Transverse colon (tissue), 4 donors: ENCODE measurements around the gene NDST4. TPM values are rescaled to one million over a fixed set of nuclear protein-coding genes. Genes with fewer than 3 reads are reported as not detected.

Source experiments
- DNase-seq: peaks from one replicate; pipeline ENCODE4 v3.0.0-alpha.2; 2019
- H3K27ac ChIP-seq, 4 donors: fragments of 200-600 bp; sonication (generic); 2 replicates each; pipeline ENCODE4 v1.5.1; 2016 to 2018; ENCODE audit warnings: inconsistent platforms in 4 of 4
- H3K27me3 ChIP-seq: fragments of 200-600 bp; sonication (generic); 2 replicates; pipeline ENCODE4 v1.5.1; 2017; ENCODE audit warnings: inconsistent platforms
- H3K36me3 ChIP-seq, 4 donors: fragments of 200-600 bp; sonication (generic); 2 replicates each; pipeline ENCODE4 v1.5.1; 2017 to 2019; ENCODE audit warnings: inconsistent platforms in 4 of 4
- H3K4me1 ChIP-seq, 4 donors: fragments of 200-600 bp; sonication (generic); 2 replicates each; pipeline ENCODE4 v1.5.1; 2017 to 2020; ENCODE audit warnings: inconsistent platforms in 4 of 4
- H3K4me3 ChIP-seq, 4 donors: fragments of 200-600 bp; sonication (generic); 1 replicate in 1 of 4; 2 replicates in 3 of 4; pipeline versions ENCODE4 v1.5.1 to v1.6.1; 2017 to 2019; ENCODE audit warnings: inconsistent platforms in 4 of 4
- H3K9me3 ChIP-seq, 2 donors: fragments of 200-600 bp; sonication (generic); 2 replicates each; pipeline ENCODE4 v1.5.1; 2017 to 2019; ENCODE audit warnings: inconsistent platforms in 2 of 2
- CTCF ChIP-seq, 5 experiments: fragments of 200-600 bp in 3 of 5; fragments of 450-650 bp in 2 of 5; sonication (generic) in 3 of 5; IDR thresholded peaks; 1 replicate in 2 of 5; 2 replicates in 3 of 5; pipeline ENCODE4 v1.5.1; 2016 to 2017; ENCODE audit warnings: antibody characterized with exemption in 5 of 5, inconsistent platforms in 3 of 5, mild to moderate bottlenecking in 2 of 5, moderate library complexity in 1 of 5
- EP300 ChIP-seq: sonication (generic); formaldehyde crosslinking; IDR thresholded peaks from one replicate; pipeline ENCODE4 v1.6.1; 2017; ENCODE audit warnings: antibody characterized with exemption, low read depth
- POLR2A ChIP-seq: fragments of 450-650 bp; IDR thresholded peaks from one replicate; pipeline ENCODE4 v1.6.1; 2016; ENCODE audit warnings: antibody characterized with exemption, mild to moderate bottlenecking, moderate library complexity
- POLR2AphosphoS5 ChIP-seq, 3 donors: sonication (generic); formaldehyde crosslinking; IDR thresholded peaks; one replicate each; pipeline ENCODE4 v1.6.1; 2016; ENCODE audit warnings: antibody characterized with exemption in 3 of 3
- WGBS, 2 donors: methylation state at CpG; one replicate each; pipeline ENCODE4 v1.1.5; 2018; ENCODE audit warnings: low coverage in 1 of 2; 5-methylcytosine and 5-hydroxymethylcytosine counted together
- in situ Hi-C, 4 donors: fragments of 200-750 bp; cut with MboI; loops; one replicate each; pipeline versions ENCODE4 v1.15.0 to v1.15.1; 2017; ENCODE audit warnings: low sequenced_read_pairs in 3 of 4, low pct_ligation_motif_present in 1 of 4, low pct_unique_long_range_greater_than_20kb in 1 of 4
- intact Hi-C: fragments of 100-400 bp; cut with DNase I; formaldehyde crosslinking; loops from one replicate; pipeline ENCODE4 v1.15.1; 2023; ENCODE audit warnings: low total_unique reads
- total RNA-seq, 4 donors: library from RNA; depleted of rRNA; stranded (reverse); fragments of >200 nt; gene quantifications; one replicate each; pipeline ENCODE4 v1.1.0, GENCODE V29; 2016

NDST4 gene
- total RNA-seq, 4 donors from 2014 or later = 0.14 TPM; not detected in 3

GRCh38 chr4:115028682-115029410 lies 84.6 kb downstream of the NDST4 start:
- no peak overlapping the region for H3K4me3 ChIP-seq

GRCh38 chr4:114999880-115000279 lies 113.5 kb downstream of the NDST4 start:
- Histone ChIP-seq H3K4me3 (no peak overlapping the region), H3K9me3 (no peaks in the 10 kb centered on the region), H3K27ac (no peak overlapping the region), H3K36me3 (no peaks in the 10 kb centered on the region), H3K27me3 (no peaks in the 10 kb centered on the region), H3K4me1 (no peaks in the 10 kb centered on the region)
- intact Hi-C loops (no loop called here), in situ Hi-C loops (no loop called here)
- WGBS, 2 donors = 64 to 73% methylated on average over 1 of the region's 1 CpG
- DNase-seq = no peak
- TF ChIP-seq EP300 (no peak), POLR2A (no peak), CTCF (IDR thresholded peaks at IDR 0.05) (no peak), POLR2AphosphoS5 (IDR thresholded peaks at IDR 0.05) (no peak)

More at GRCh38 chr4:115028682-115029410, 84.6 kb downstream of the NDST4 start:
- H3K27ac ChIP-seq = no peak overlapping the region
- H3K27me3 ChIP-seq = no peaks in the 10 kb centered on the region
- 73 to 84% methylated on average over 2 of the region's 2 CpGs for WGBS, 2 donors
- DNase-seq = no peak
- H3K4me1 ChIP-seq = no peaks in the 10 kb centered on the region
- no peaks in the 10 kb centered on the region for H3K36me3 ChIP-seq
- TF ChIP-seq POLR2AphosphoS5 (IDR thresholded peaks at IDR 0.05) (no peak), CTCF (IDR thresholded peaks at IDR 0.05) (no peak), EP300 (no peak), POLR2A (no peak)
- no peaks in the 10 kb centered on the region for H3K9me3 ChIP-seq
- in situ Hi-C loops (no loop called here), intact Hi-C loops (no loop called here)

GRCh38 chr4:114998316-114998715 lies 115.1 kb downstream of the NDST4 start:
- no peaks in the 10 kb centered on the region for H3K36me3 ChIP-seq
- DNase-seq = no peak
- intact Hi-C loops (no loop called here), in situ Hi-C loops (no loop called here)
- no peaks in the 10 kb centered on the region for H3K27me3 ChIP-seq
- TF ChIP-seq CTCF (IDR thresholded peaks at IDR 0.05) (no peak), EP300 (no peak), POLR2A (no peak), POLR2AphosphoS5 (IDR thresholded peaks at IDR 0.05) (no peak)
- H3K9me3 ChIP-seq = no peaks in the 10 kb centered on the region
- no peaks in the 10 kb centered on the region for H3K4me1 ChIP-seq
- no peak overlapping the region for H3K27ac ChIP-seq
- H3K4me3 ChIP-seq = no peak overlapping the region

GRCh38 chr4:114997576-114998247 lies 115.7 kb downstream of the NDST4 start:
- WGBS, 2 donors = 60 to 69% methylated on average over 2 of the region's 2 CpGs
- in situ Hi-C loops = no loop called here
- intact Hi-C loops = no loop called here
- no peaks in the 10 kb centered on the region for H3K27me3 ChIP-seq
- no peak overlapping the region for H3K27ac ChIP-seq
- no peaks in the 10 kb centered on the region for H3K4me1 ChIP-seq
- TF ChIP-seq CTCF (IDR thresholded peaks at IDR 0.05) = no peak
- no peak for TF ChIP-seq POLR2A
- TF ChIP-seq EP300 = no peak
- no peak for TF ChIP-seq POLR2AphosphoS5 (IDR thresholded peaks at IDR 0.05)
- DNase-seq = no peak
- H3K4me3 ChIP-seq = no peak overlapping the region
- H3K36me3 ChIP-seq = no peaks in the 10 kb centered on the region
- no peaks in the 10 kb centered on the region for H3K9me3 ChIP-seq
